ENCODE measurements around the gene MAP4K4. TPM values are rescaled to one million over a fixed set of nuclear protein-coding genes. Genes with fewer than 3 reads are reported as not detected.

Gene MAP4K4
- total RNA-seq, 1 experiment from 2014 or later = 132 TPM

DNA sequence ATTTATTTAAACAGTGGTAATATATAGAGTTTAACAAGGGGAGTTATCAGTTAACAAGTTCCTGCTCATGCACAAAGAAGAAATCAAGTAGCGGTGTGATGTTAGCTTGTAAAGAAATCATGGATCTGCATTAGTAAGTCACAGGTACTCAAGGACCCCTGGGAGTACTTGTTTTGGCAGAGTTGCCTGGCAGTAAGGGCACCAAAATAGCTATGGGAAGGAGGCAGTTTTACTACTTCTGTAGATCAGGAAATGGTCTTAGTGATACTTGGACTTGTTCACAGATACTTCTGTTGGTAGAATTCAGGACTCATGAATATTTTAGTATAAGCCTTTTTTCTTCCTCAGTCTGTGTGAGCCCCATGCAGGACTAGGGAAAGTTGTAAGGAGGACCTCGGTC lies 186.9 kb downstream of the MAP4K4 start:
- Histone ChIP-seq H3K79me1 (ENCODE audit: insufficient read depth, low read depth, low read length, poor library complexity, severe bottlenecking) (no peaks in the 10 kb centered on the region), H4K91ac (ENCODE audit: insufficient read length, low read depth, low read length) (no peak overlapping the region), H3K23me2 (ENCODE audit: insufficient read length, low read depth, low read length, poor library complexity, severe bottlenecking) (no peaks in the 10 kb centered on the region), H3K23ac (ENCODE audit: insufficient read length, low read depth, low read length) (no peak overlapping the region), H3K4me1 (ENCODE audit: insufficient read depth, low read length) (no peaks in the 10 kb centered on the region), H3K27ac (ENCODE audit: insufficient read length, low read depth, low read length) (no peak overlapping the region), H3K79me2 (ENCODE audit: insufficient read depth, low read length) (no peaks in the 10 kb centered on the region), H3K27me3 (ENCODE audit: insufficient read depth, low read length) (no peaks in the 10 kb centered on the region), H4K5ac (ENCODE audit: insufficient read length, low read depth, low read length) (no peak overlapping the region), H2BK12ac (ENCODE audit: insufficient read length, low read depth, low read length) (no peak overlapping the region), H4K20me1 (ENCODE audit: control insufficient read depth, insufficient read depth, insufficient read length) (no peaks in the 10 kb centered on the region), H3K4me2 (ENCODE audit: insufficient read depth, insufficient read length, low read length) (no peak overlapping the region), H3K9ac (ENCODE audit: extremely low read depth, insufficient read length, low read length) (no peak overlapping the region), H3T11ph (ENCODE audit: low read length) (no peak overlapping the region), H2BK5ac (ENCODE audit: insufficient read length, low read length) (no peak overlapping the region), H3K14ac (ENCODE audit: insufficient read depth, low read length) (no peak overlapping the region), H3K4ac (ENCODE audit: low read depth, low read length) (no peak overlapping the region), H3K56ac (ENCODE audit: insufficient read length, low read depth, low read length) (no peak overlapping the region), H2AK5ac (ENCODE audit: insufficient read length, low read length) (no peak overlapping the region), H2BK20ac (ENCODE audit: low read depth, low read length, poor library complexity, severe bottlenecking) (no peak overlapping the region), H4K8ac (replicated peaks; ENCODE audit: insufficient read length, low read depth, low read length) (no peak overlapping the region), H2BK15ac (ENCODE audit: low read depth, low read length) (no peak overlapping the region), H3K18ac (ENCODE audit: insufficient read length, low read depth, low read length) (no peak overlapping the region), H3K9me3 (ENCODE audit: control insufficient read depth, low read depth, low read length) (no peaks in the 10 kb centered on the region), H2AFZ (ENCODE audit: low read length) (no peak overlapping the region), H2BK120ac (ENCODE audit: low read depth, low read length, poor library complexity, severe bottlenecking) (no peak overlapping the region)
- WGBS (ENCODE audit: extremely low coverage, insufficient read length, low lambda C conversion rate) = no CpG with 5 or more reads among the region's 2 CpGs
- no peak overlapping the region; a peak in 1 of 7 replicates for H3K27ac Mint-ChIP-seq
- TF ChIP-seq, protein P1, sequence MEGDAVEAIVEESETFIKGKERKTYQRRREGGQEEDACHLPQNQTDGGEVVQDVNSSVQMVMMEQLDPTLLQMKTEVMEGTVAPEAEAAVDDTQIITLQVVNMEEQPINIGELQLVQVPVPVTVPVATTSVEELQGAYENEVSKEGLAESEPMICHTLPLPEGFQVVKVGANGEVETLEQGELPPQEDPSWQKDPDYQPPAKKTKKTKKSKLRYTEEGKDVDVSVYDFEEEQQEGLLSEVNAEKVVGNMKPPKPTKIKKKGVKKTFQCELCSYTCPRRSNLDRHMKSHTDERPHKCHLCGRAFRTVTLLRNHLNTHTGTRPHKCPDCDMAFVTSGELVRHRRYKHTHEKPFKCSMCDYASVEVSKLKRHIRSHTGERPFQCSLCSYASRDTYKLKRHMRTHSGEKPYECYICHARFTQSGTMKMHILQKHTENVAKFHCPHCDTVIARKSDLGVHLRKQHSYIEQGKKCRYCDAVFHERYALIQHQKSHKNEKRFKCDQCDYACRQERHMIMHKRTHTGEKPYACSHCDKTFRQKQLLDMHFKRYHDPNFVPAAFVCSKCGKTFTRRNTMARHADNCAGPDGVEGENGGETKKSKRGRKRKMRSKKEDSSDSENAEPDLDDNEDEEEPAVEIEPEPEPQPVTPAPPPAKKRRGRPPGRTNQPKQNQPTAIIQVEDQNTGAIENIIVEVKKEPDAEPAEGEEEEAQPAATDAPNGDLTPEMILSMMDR (conservative IDR thresholded peaks at IDR 0.05) = no peak
- H3K4me1 Mint-ChIP-seq = no peaks in the 10 kb centered on the region
- no peaks in the 10 kb centered on the region; a peak in 2 of 5 replicates for H3K9me3 Mint-ChIP-seq
- peaks cover 45 to 75% (median 71%) of the 10 kb centered on the region in 3 experiments for H3K36me3 Mint-ChIP-seq (ENCODE audit: insufficient read depth in 1 of 3, low read depth in 3 of 3)
- H3K4me3 Mint-ChIP-seq = no peak overlapping the region
- H3K27me3 Mint-ChIP-seq (ENCODE audit: low read depth) = no peaks in the 10 kb centered on the region
- no peak for DNase-seq

All from H9 (cell line).